HG03460 (cell line): Measurements from ENCODE around the gene C10orf67.
"Not testable (repeated sequence)": the region's sequence is repeated elsewhere in the genome, so short reads cannot be mapped to it uniquely, and the experiment has no call there.

Experiments used
- ATAC-seq: cut with Tn5 transposase; IDR thresholded peaks from one replicate; pipeline ENCODE4 v1.9.1; 2021; ENCODE audit not compliant: unreplicated experiment

The C10orf67 gene

GRCh38 chr10:23344241-23344841 is at the start of gene C10orf67:
TSS of gene C10orf67 (minus strand) at chr10:23344797. CDS start at chr10:23344774, 23 bp downstream.
- no peak for ATAC-seq

GRCh38 chr10:23391821-23392220 is 47.2 kb upstream of the C10orf67 start:
- no peak for ATAC-seq

GRCh38 chr10:23390809-23391208 is 46.2 kb upstream of the C10orf67 start:
- ATAC-seq, result no peak

- not testable (repeated sequence) for ATAC-seq
Observed at GRCh38 chr10:23390408-23390807, 45.8 kb upstream of the C10orf67 start.

GRCh38 chr10:23387516-23387915 is 42.9 kb upstream of the C10orf67 start:
- not testable (repeated sequence) for ATAC-seq

GRCh38 chr10:23386052-23386451 is 41.5 kb upstream of the C10orf67 start:
- no peak for ATAC-seq

GRCh38 chr10:23384364-23384763 is 39.8 kb upstream of the C10orf67 start:
- no peak for ATAC-seq

- ATAC-seq, result no peak
Observed at GRCh38 chr10:23383637-23384036, 39.0 kb upstream of the C10orf67 start.

GRCh38 chr10:23381298-23382040 is 36.9 kb upstream of the C10orf67 start:
- no peak for ATAC-seq

GRCh38 chr10:23379686-23380085 is 35.1 kb upstream of the C10orf67 start:
- ATAC-seq, result no peak

GRCh38 chr10:23376229-23376655 is 31.6 kb upstream of the C10orf67 start:
- ATAC-seq, result no peak

- no peak for ATAC-seq
Observed at GRCh38 chr10:23375366-23375765, 30.8 kb upstream of the C10orf67 start.

GRCh38 chr10:23373156-23373555 is 28.6 kb upstream of the C10orf67 start:
- ATAC-seq, result no peak

- no peak for ATAC-seq
Observed at GRCh38 chr10:23371073-23371472, 26.5 kb upstream of the C10orf67 start.

- no peak for ATAC-seq
Observed at GRCh38 chr10:23370106-23370505, 25.5 kb upstream of the C10orf67 start.

GRCh38 chr10:23368816-23369640 is 24.4 kb upstream of the C10orf67 start:
- peak; percentile 57 for ATAC-seq

- no peak for ATAC-seq
Observed at GRCh38 chr10:23367896-23368595, 23.4 kb upstream of the C10orf67 start.

- ATAC-seq, result not testable (repeated sequence)
Observed at GRCh38 chr10:23365417-23366030, 20.9 kb upstream of the C10orf67 start.

- ATAC-seq, result no peak
Observed at GRCh38 chr10:23364378-23364777, 19.8 kb upstream of the C10orf67 start.

- ATAC-seq, result no peak
Observed at GRCh38 chr10:23363793-23364135, 19.2 kb upstream of the C10orf67 start.
